NCI-H748 (cell line): ENCODE measurements around the gene MAPK14.
A peak's percentile ranks its signal among the peaks of the same experiment; 100 is the strongest.
"Not testable (repeated sequence)": the region's sequence is repeated elsewhere in the genome, so short reads cannot be mapped to it uniquely, and the experiment has no call there.

Experiments
- DNase-seq: peaks from one replicate; lab custom pipeline; 2025; ENCODE audit not compliant: unreplicated experiment; lab: John Stamatoyannopoulos, UW

MAPK14 gene

GRCh38 chr6:36027501-36028087 lies at the start of gene MAPK14:
MAPK14 (plus strand) TSS chr6:36027808; CDS start chr6:36028158, 350 bp downstream.
- peak; percentile 100 for DNase-seq

- not testable (repeated sequence) for DNase-seq
Observed at GRCh38 chr6:35980126-35980525, 47.5 kb upstream of the MAPK14 start.

- no peak for DNase-seq
Observed at GRCh38 chr6:35980991-35981645, 46.5 kb upstream of the MAPK14 start.

GRCh38 chr6:35984701-35985100 lies 42.9 kb upstream of the MAPK14 start:
- no peak for DNase-seq

- not testable (repeated sequence) for DNase-seq
Observed at GRCh38 chr6:35988047-35988446, 39.6 kb upstream of the MAPK14 start.

- DNase-seq: no peak
Observed at GRCh38 chr6:35993150-35993549, 34.5 kb upstream of the MAPK14 start.

- no peak for DNase-seq
Observed at GRCh38 chr6:36000451-36000850, 27.2 kb upstream of the MAPK14 start.

GRCh38 chr6:36015666-36016065 lies 11.9 kb upstream of the MAPK14 start:
- no peak for DNase-seq

GRCh38 chr6:36018339-36018738 lies 9.3 kb upstream of the MAPK14 start:
- DNase-seq: no peak

GRCh38 chr6:36019167-36019566 lies 8.4 kb upstream of the MAPK14 start:
- no peak for DNase-seq

- no peak for DNase-seq
Observed at GRCh38 chr6:36020154-36020553, 7.5 kb upstream of the MAPK14 start.

GRCh38 chr6:36023996-36024795 lies 3.4 kb upstream of the MAPK14 start, which contains the start of gene SLC26A8:
SLC26A8 (minus strand) TSS chr6:36024641; CDS start chr6:36019707, 4,934 bp downstream.
- no peak for DNase-seq

- DNase-seq: no peak
Observed at GRCh38 chr6:36025260-36025931, 2.2 kb upstream of the MAPK14 start.

GRCh38 chr6:36025932-36026327 lies 1.7 kb upstream of the MAPK14 start:
- no peak for DNase-seq

GRCh38 chr6:36028088-36028876 lies 674 bp downstream of the MAPK14 start:
- DNase-seq: peak; percentile 77

GRCh38 chr6:36028877-36029324 lies 1.3 kb downstream of the MAPK14 start:
- DNase-seq: peak; percentile 73

- peak; percentile 34 for DNase-seq
Observed at GRCh38 chr6:36029464-36029863, 1.9 kb downstream of the MAPK14 start.

GRCh38 chr6:36032261-36032660 lies 4.7 kb downstream of the MAPK14 start:
- DNase-seq: no peak

- not testable (repeated sequence) for DNase-seq
Observed at GRCh38 chr6:36033144-36033543, 5.5 kb downstream of the MAPK14 start.

GRCh38 chr6:36033935-36034334 lies 6.3 kb downstream of the MAPK14 start:
- no peak for DNase-seq
